GM18520 (cell line): Measurements from ENCODE around the gene MED27.

Source experiments
- ATAC-seq: cut with Tn5 transposase; IDR thresholded peaks from one replicate; pipeline ENCODE4 v1.9.1; 2021; ENCODE audit not compliant: unreplicated experiment

Gene MED27

GRCh38 chr9:132000659-132001058 is 79.0 kb downstream of the MED27 start:
- no peak for ATAC-seq

GRCh38 chr9:131999692-132000551 is 79.7 kb downstream of the MED27 start:
- no peak for ATAC-seq

GRCh38 chr9:131997779-131998178 is 81.9 kb downstream of the MED27 start:
- ATAC-seq, result no peak

GRCh38 chr9:131997076-131997475 is 82.6 kb downstream of the MED27 start:
- no peak for ATAC-seq

GRCh38 chr9:131995382-131995781 is 84.3 kb downstream of the MED27 start:
- ATAC-seq, result no peak

- ATAC-seq, result no peak
Observed at GRCh38 chr9:131994364-131995125, 85.1 kb downstream of the MED27 start.

- no peak for ATAC-seq
Observed at GRCh38 chr9:131992906-131993657, 86.6 kb downstream of the MED27 start.

GRCh38 chr9:131987232-131987631 is 92.4 kb downstream of the MED27 start:
- ATAC-seq, result no peak

GRCh38 chr9:131986576-131986975 is 93.1 kb downstream of the MED27 start:
- ATAC-seq, result no peak

- ATAC-seq, result no peak
Observed at GRCh38 chr9:131986089-131986488, 93.6 kb downstream of the MED27 start.

- no peak for ATAC-seq
Observed at GRCh38 chr9:131984564-131984963, 95.1 kb downstream of the MED27 start.

- no peak for ATAC-seq
Observed at GRCh38 chr9:131982671-131983239, 96.9 kb downstream of the MED27 start.

GRCh38 chr9:131982102-131982501 is 97.6 kb downstream of the MED27 start:
- ATAC-seq, result no peak

GRCh38 chr9:131981116-131981776 is 98.4 kb downstream of the MED27 start:
- ATAC-seq, result no peak

GRCh38 chr9:131980267-131981016 is 99.2 kb downstream of the MED27 start:
- ATAC-seq, result no peak

GRCh38 chr9:131977109-131977838 is 102.4 kb downstream of the MED27 start:
- ATAC-seq, result no peak

GRCh38 chr9:131976157-131977108 is 103.2 kb downstream of the MED27 start:
- ATAC-seq, result no peak

- no peak for ATAC-seq
Observed at GRCh38 chr9:131972889-131973288, 106.8 kb downstream of the MED27 start.
